HG03342 (cell line): ENCODE data around the gene SIRPA.

Source experiments
- ATAC-seq: cut with Tn5 transposase; IDR thresholded peaks from one replicate; pipeline ENCODE4 v1.9.1; 2021; ENCODE audit warnings: mild to moderate bottlenecking, moderate library complexity; ENCODE audit not compliant: unreplicated experiment

SIRPA gene

DNA sequence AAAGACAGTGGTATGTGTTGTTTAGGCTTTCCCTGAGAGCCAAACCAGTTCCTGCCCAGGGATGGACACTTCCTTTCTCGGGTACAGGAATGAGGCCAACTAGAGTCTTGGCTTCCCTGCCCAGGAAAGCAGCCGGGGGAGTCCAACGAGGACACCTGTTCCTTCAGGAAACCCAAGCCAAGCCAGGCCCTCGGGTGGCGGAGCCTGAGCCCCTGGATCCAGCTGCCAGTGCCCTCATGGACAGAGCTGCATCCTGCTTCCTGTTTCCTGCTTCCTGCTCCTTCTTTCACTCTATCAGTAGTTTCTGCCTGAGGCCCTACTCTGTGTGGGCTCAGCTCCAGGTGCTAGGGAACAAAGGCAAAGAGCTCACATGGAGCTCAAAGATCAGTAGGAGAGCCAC lies 7.9 kb upstream of the SIRPA start:
- no peak for ATAC-seq

GRCh38 chr20:1887756-1888155 lies 7.5 kb upstream of the SIRPA start:
- no peak for ATAC-seq

DNA sequence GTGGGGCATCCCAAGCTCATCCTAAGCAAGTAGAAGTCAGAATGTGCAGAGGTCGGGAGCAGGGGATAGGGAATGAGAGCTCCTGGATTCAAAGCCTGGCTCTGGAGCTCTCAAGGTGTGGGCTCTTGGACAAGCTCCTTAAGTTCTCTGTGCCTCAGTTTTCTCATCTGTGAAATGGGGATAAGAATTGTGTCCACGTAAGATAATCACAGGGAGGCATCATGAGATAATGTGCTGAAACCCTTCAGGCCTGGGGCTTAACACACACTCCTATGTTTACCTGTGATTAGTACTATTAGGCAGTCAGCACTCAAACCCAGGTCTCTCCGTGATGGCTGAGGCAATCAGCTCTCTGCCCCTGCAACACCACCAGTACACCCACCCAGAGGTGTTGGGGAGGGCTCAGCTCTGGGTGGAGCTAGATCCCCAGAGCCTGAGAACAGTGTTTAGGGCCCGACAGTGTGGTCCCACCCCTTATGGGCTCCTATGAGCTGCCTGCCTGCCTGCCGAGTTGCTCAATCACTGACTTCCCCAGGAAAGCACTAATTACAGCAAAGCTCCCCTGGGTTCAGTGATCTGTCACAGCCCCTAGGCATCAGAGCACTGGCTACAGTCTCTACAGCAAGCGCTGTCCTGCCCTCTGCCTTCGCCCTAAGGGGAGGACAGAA lies 6.3 kb upstream of the SIRPA start:
- no peak for ATAC-seq

- no peak for ATAC-seq
Measured at GRCh38 chr20:1890469-1891262, 4.5 kb upstream of the SIRPA start.

GRCh38 chr20:1891263-1892118 lies 3.7 kb upstream of the SIRPA start:
- ATAC-seq, result no peak

GRCh38 chr20:1892119-1892385 lies 3.2 kb upstream of the SIRPA start:
- no peak for ATAC-seq

- ATAC-seq, result no peak
Measured at GRCh38 chr20:1893721-1894470, 1.3 kb upstream of the SIRPA start.

- ATAC-seq, result no peak
Measured at GRCh38 chr20:1894471-1894950, 696 bp upstream of the SIRPA start.

- no peak for ATAC-seq
Measured at GRCh38 chr20:1895674-1896483, 672 bp downstream of the SIRPA start.

GRCh38 chr20:1896484-1897258 lies 1.5 kb downstream of the SIRPA start:
- no peak for ATAC-seq

GRCh38 chr20:1897541-1897940 lies 2.3 kb downstream of the SIRPA start:
- ATAC-seq, result no peak

GRCh38 chr20:1897965-1898464 lies 2.8 kb downstream of the SIRPA start:
- ATAC-seq, result peak; percentile 64

GRCh38 chr20:1898482-1899240 lies 3.5 kb downstream of the SIRPA start:
- ATAC-seq, result no peak

DNA sequence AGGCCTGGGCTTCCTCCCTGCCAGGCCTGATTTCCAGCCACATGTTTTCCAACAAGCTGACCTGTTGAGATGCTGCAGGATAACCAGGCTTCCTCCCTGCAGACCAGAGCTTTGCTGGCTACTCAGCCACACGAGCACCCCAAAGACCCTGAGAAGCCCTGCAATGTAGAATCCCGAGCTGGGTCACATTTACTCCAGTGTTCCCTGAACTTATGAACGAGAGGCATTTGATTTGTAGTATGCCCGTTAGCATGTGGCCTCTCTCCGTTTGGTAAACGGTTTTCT lies 4.0 kb downstream of the SIRPA start:
- no peak for ATAC-seq

DNA sequence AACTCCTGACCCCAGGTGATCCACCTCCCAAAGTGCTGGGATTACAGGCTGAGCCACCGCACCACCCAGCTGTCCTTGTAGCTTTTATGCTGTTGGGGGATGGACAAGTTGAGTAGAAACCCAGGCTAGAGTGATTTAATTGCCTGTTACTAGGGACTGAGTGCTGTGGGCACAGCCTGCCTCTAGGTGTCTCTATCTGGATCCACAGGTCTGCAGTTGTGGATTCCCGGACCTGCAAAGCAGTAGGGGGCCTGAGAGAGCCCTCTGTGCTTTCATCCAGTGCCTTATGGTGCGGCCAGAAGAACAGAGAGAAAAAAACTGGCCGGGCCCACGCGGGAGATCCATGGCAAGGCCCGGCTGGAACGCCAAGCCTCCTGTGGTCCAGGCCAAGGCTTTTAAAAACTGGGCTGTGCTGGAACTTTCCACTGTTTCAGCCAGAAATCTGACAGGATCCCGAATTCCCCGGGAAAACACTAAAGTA lies 5.2 kb downstream of the SIRPA start:
- ATAC-seq, result no peak

- no peak for ATAC-seq
Measured at GRCh38 chr20:1901704-1902103, 6.5 kb downstream of the SIRPA start.

GRCh38 chr20:1902188-1902587 lies 7.0 kb downstream of the SIRPA start:
- ATAC-seq, result no peak

GRCh38 chr20:1904135-1904534 lies 8.9 kb downstream of the SIRPA start:
- no peak for ATAC-seq

GRCh38 chr20:1905009-1905408 lies 9.8 kb downstream of the SIRPA start:
- no peak for ATAC-seq
